Measurements from ENCODE around the gene HTT.

- TF ChIP-seq CTCF (IDR thresholded peaks at IDR 0.05) (no peak), POLR2A (IDR thresholded peaks at IDR 0.05) (no peak), POLR2AphosphoS5 (IDR thresholded peaks at IDR 0.05) (no peak), EP300 (IDR thresholded peaks at IDR 0.05) (no peak)
Observed at GRCh38 chr4:3200423-3201090, 126.1 kb downstream of the HTT start.

All from suprapubic skin (tissue), 4 donors.